GM13977 (cell line): ENCODE results near the gene TMEM89.

Experiments
- DNase-seq: peaks from one replicate; pipeline ENCODE4 v3.0.0; 2012; ENCODE audit warnings: low spot score
- CTCF ChIP-seq: IDR thresholded peaks from 2 replicates; pipeline ENCODE4 v1.5.1; 2012; ENCODE audit warnings: mild to moderate bottlenecking, control low read depth; ENCODE audit not compliant: insufficient read depth; ENCODE audit errors: extremely low read depth, missing control alignments
- in situ Hi-C: fragments of 300-500 bp; cut with MboI; formaldehyde crosslinking; loops from one replicate; pipeline ENCODE4 v1.12.0; 2022; ENCODE audit warnings: low sequenced_read_pairs, low pct_unique_long_range_greater_than_20kb, mixed read lengths, inconsistent platforms; ENCODE audit not compliant: unreplicated experiment

The TMEM89 gene

GRCh38 chr3:48592519-48593087, 29.0 kb downstream of the TMEM89 start:
- no peak for DNase-seq
- TF ChIP-seq CTCF, result no peak
- in situ Hi-C loops, result no loop called here

- no peak for TF ChIP-seq CTCF
- in situ Hi-C loops, result no loop called here
Observed at GRCh38 chr3:48591886-48592518, 29.6 kb downstream of the TMEM89 start.

GRCh38 chr3:48591436-48591835, 30.1 kb downstream of the TMEM89 start:
- in situ Hi-C loops, result no loop called here
- TF ChIP-seq CTCF, result no peak
- DNase-seq, result no peak

More at GRCh38 chr3:48591886-48592518, 29.6 kb downstream of the TMEM89 start:
- no peak for DNase-seq

- in situ Hi-C loops, result no loop called here
- DNase-seq, result no peak
Observed at GRCh38 chr3:48588230-48588629, 33.3 kb downstream of the TMEM89 start.

GRCh38 chr3:48587686-48588085, 33.9 kb downstream of the TMEM89 start:
- in situ Hi-C loops, result no loop called here
- no peak for DNase-seq
- no peak for TF ChIP-seq CTCF

More at GRCh38 chr3:48588230-48588629, 33.3 kb downstream of the TMEM89 start:
- TF ChIP-seq CTCF, result no peak

- in situ Hi-C loops, result no loop called here
- no peak for DNase-seq
- no peak for TF ChIP-seq CTCF
Observed at GRCh38 chr3:48585411-48585810, 36.2 kb downstream of the TMEM89 start.
